Smooth muscle cell (in vitro differentiated cells): Measurements from ENCODE around the gene KAT2B. TPM values are rescaled to one million over a fixed set of nuclear protein-coding genes. Genes with fewer than 3 reads are reported as not detected.

Source experiments
- DNase-seq: peaks from one replicate; lab custom pipeline; 2025; ENCODE audit not compliant: unreplicated experiment; lab: John Stamatoyannopoulos, UW
- H2AFZ ChIP-seq: fragments of 200-600 bp; sonication (generic); 2 replicates; pipeline ENCODE4 v1.6.0; 2016; ENCODE audit warnings: antibody characterized with exemption, low read depth, mild to moderate bottlenecking
- H3F3A ChIP-seq: fragments of 200-600 bp; sonication (generic); 2 replicates; pipeline ENCODE4 v1.6.0; 2017; ENCODE audit warnings: antibody characterized with exemption, low read depth
- H3K27ac ChIP-seq: fragments of 200-600 bp; sonication (generic); 2 replicates; pipeline ENCODE4 v1.5.1; 2016; ENCODE audit warnings: low read depth, mild to moderate bottlenecking
- H3K27me3 ChIP-seq: fragments of 200-600 bp; sonication (generic); 2 replicates; pipeline ENCODE4 v1.6.1; 2016; ENCODE audit warnings: low read depth, mild to moderate bottlenecking
- H3K36me3 ChIP-seq: fragments of 200-600 bp; sonication (generic); 2 replicates; pipeline ENCODE4 v1.5.1; 2016; ENCODE audit warnings: low read depth
- H3K4me1 ChIP-seq: fragments of 200-600 bp; sonication (generic); 2 replicates; pipeline ENCODE4 v1.5.1; 2016; ENCODE audit warnings: low read depth
- H3K4me2 ChIP-seq: fragments of 200-600 bp; sonication (generic); 2 replicates; pipeline ENCODE4 v1.6.0; 2016; ENCODE audit warnings: mild to moderate bottlenecking
- H3K4me3 ChIP-seq: fragments of 200-600 bp; sonication (generic); 2 replicates; pipeline ENCODE4 v1.5.1; 2016; ENCODE audit warnings: mild to moderate bottlenecking
- H3K79me2 ChIP-seq: fragments of 200-600 bp; sonication (generic); 2 replicates; pipeline ENCODE4 v1.6.0; 2016; ENCODE audit warnings: low read depth, mild to moderate bottlenecking
- H3K9ac ChIP-seq: fragments of 200-600 bp; sonication (generic); 2 replicates; pipeline ENCODE4 v1.6.0; 2016; ENCODE audit warnings: low read depth
- H3K9me3 ChIP-seq: fragments of 200-600 bp; sonication (generic); replicated peaks from 2 replicates; pipeline ENCODE4 v1.5.1; 2016; ENCODE audit warnings: low read depth
- H4K20me1 ChIP-seq: fragments of 200-600 bp; sonication (generic); 2 replicates; pipeline ENCODE4 v1.6.0; 2016; ENCODE audit warnings: low read depth
- CTCF ChIP-seq: fragments of 200-600 bp; sonication (generic); IDR thresholded peaks from 2 replicates; pipeline ENCODE4 v1.5.1; 2017; ENCODE audit warnings: borderline replicate concordance, mild to moderate bottlenecking, antibody characterized with exemption; ENCODE audit not compliant: insufficient read depth, poor library complexity, severe bottlenecking
- WGBS: methylation state at CpG from one replicate; pipeline ENCODE4 v1.1.7; 2016; ENCODE audit warnings: low lambda C conversion rate; 5-methylcytosine and 5-hydroxymethylcytosine counted together
- polyA plus RNA-seq: library from polyadenylated mRNA; unstranded; fragments of >200 nt; fragmentation: Nextera tagmentation; extraction: Ambion mirVana; gene quantifications from 2 replicates; pipeline ENCODE4 v1.2.1, GENCODE V29; 2016
- total RNA-seq: library from RNA; depleted of rRNA; stranded (reverse); fragments of >200 nt; gene quantifications from 2 replicates; pipeline ENCODE4 v1.2.3, GENCODE V29; 2014

Gene KAT2B
- total and polyA plus RNA-seq, 2 experiments from 2014 or later, result 1.1 to 6.5 TPM

DNA sequence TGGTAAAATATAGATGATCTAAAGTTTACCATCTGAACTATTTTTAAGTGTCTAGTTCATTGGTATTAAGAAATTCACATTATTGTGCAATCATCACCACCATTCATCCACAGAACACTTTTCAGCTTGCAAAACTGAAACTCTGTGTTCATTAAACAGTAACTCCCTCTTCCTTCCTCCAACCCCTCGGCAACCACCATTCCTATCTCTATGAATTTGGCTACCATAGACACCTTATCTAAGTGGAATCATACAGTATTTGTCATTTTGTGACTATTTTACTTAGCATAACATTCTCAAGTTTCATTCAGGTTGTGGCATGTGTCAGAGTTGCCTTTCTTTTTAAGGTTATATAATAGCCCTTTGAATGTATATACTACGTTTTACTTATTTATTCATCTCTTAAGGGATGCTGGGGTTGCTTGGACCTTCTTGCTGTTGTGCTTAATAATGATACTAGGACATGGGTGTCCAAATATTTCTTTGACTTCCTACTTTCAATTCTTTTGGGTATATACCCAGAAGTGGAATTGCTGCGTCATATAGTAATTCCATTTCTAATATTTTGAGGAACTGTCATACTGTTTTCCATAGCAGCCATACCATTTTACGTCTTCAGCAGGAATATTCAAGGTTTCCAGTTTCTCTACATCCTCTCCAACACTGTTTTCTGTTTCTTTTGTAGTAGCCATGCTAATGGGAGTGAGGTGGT is 20.9 kb downstream of the KAT2B start:
- Histone ChIP-seq H3K9me3 (no peaks in the 10 kb centered on the region), H3K79me2 (no peaks in the 10 kb centered on the region), H2AFZ (no peak overlapping the region), H4K20me1 (no peaks in the 10 kb centered on the region), H3K27me3 (no peaks in the 10 kb centered on the region), H3K9ac (no peak overlapping the region), H3K4me1 (peaks cover 10% of the 10 kb centered on the region), H3K4me2 (no peak overlapping the region), H3F3A (no peaks in the 10 kb centered on the region), H3K36me3 (no peaks in the 10 kb centered on the region), H3K4me3 (no peak overlapping the region), H3K27ac (no peak overlapping the region)
- DNase-seq, result no peak
- no peak for TF ChIP-seq CTCF
- WGBS, result 85% methylated on average over 4 of the region's 4 CpGs

DNA sequence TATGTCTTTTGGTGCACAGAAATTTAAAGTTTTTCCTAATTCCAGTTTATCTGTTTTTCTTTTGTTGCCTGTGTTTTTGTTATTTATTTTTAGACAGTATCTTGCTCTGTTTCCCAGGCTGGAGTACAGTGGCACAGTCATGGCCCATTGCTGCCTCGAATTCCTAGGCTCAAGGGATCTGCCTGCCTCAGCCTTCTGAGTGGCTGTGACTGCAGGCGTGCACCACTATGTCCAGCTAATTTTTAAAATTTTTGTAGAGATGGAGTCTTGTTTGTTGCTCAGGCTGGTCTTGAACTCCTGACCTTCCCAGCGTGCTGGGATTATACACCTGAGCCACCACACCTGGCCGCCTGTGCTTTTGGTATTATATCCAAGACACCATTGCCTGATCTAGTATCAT is 22.8 kb downstream of the KAT2B start:
- no peaks in the 10 kb centered on the region for H4K20me1 ChIP-seq
- no peaks in the 10 kb centered on the region for H3K9me3 ChIP-seq
- no peak overlapping the region for H3K4me2 ChIP-seq
- no peak overlapping the region for H3K9ac ChIP-seq
- H3K79me2 ChIP-seq, result no peaks in the 10 kb centered on the region
- H3K4me1 ChIP-seq, result peaks cover 3% of the 10 kb centered on the region
- no peak overlapping the region for H2AFZ ChIP-seq
- no peaks in the 10 kb centered on the region for H3K36me3 ChIP-seq
- H3F3A ChIP-seq, result no peaks in the 10 kb centered on the region
- H3K27me3 ChIP-seq, result no peaks in the 10 kb centered on the region
- H3K27ac ChIP-seq, result no peak overlapping the region
- no peak for DNase-seq
- 77% methylated on average over 4 of the region's 4 CpGs for WGBS
- no peak for TF ChIP-seq CTCF
- H3K4me3 ChIP-seq, result no peak overlapping the region

DNA sequence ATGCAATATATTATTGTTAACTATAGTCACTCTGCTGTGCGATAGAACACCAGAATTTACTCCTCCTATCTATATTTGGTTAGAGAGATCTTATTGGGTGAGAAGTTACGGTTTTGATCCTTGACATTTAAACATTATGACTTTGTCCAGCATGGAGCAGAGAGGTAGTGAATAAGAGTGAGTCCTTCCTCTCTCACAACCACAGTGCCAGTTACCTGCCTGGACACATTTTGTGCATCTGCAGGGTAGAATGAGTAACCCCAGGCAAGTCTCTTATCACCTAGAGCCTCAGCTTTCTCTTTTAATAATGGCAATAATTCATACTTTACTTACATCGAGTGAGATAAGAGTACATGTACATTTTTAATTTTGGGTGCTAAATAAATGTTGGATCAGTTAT is 24.1 kb downstream of the KAT2B start:
- H2AFZ ChIP-seq, result no peak overlapping the region
- no peaks in the 10 kb centered on the region for H3K79me2 ChIP-seq
- no peak overlapping the region for H3K27ac ChIP-seq
- H4K20me1 ChIP-seq, result no peaks in the 10 kb centered on the region
- H3F3A ChIP-seq, result no peaks in the 10 kb centered on the region
- H3K4me3 ChIP-seq, result no peak overlapping the region
- H3K27me3 ChIP-seq, result no peaks in the 10 kb centered on the region
- DNase-seq, result no peak
- no peak overlapping the region for H3K4me2 ChIP-seq
- no peaks in the 10 kb centered on the region for H3K9me3 ChIP-seq
- WGBS, result 84% methylated on average over 3 of the region's 3 CpGs
- peaks cover 3% of the 10 kb centered on the region for H3K4me1 ChIP-seq
- H3K9ac ChIP-seq, result no peak overlapping the region
- H3K36me3 ChIP-seq, result no peaks in the 10 kb centered on the region
- no peak for TF ChIP-seq CTCF
